HepG2 (cell line): ENCODE data around the gene JAGN1. TPM values are rescaled to one million over a fixed set of nuclear protein-coding genes. Genes with fewer than 3 reads are reported as not detected.

ENCODE experiments used
- ATAC-seq: fragments of 200-7000 bp; cut with Tn5 transposase; 3 replicates; pipeline ENCODE4 v1.9.1; 2020; ENCODE audit warnings: mild to moderate bottlenecking, moderate library complexity
- Bru-seq: library from RNA; stranded (reverse); fragments of 400-500 nt; gene quantifications from one replicate; lab custom pipeline; 2021; lab: Mats Ljungman, UMichigan
- BruChase-seq, 2 experiments: library from RNA; stranded (reverse); fragments of 400-500 nt; gene quantifications; one replicate each; lab custom pipeline; 2021; lab: Mats Ljungman, UMichigan
- BruUV-seq: library from RNA; stranded (reverse); fragments of 400-500 nt; replicated peaks from 2 replicates; lab custom pipeline; 2021; lab: Mats Ljungman, UMichigan
- CTCF ChIA-PET: fragments of 300-600 bp; formaldehyde crosslinking; extraction: SDS; loops from one replicate; lab custom pipeline; 2021; ENCODE audit warnings: low total read pairs, inconsistent platforms, low intra/inter-chr PET ratio; lab: Yijun Ruan, JAX
- POLR2A ChIA-PET: fragments of 350-600 bp; sonication (Branson Sonifier 250); formaldehyde crosslinking; loops from one replicate; lab custom pipeline; 2020; ENCODE audit warnings: antibody characterized with exemption, inconsistent platforms; lab: Yijun Ruan, JAX
- DNase-seq: peaks from one replicate; pipeline ENCODE4 v3.0.0-alpha.2; 2015; ENCODE audit warnings: low spot score
- FAIRE-seq: peaks from 3 replicates; lab custom pipeline; 2011; peaks lifted over from hg19 to GRCh38; lab: Jason Lieb, UNC
- H2AFZ ChIP-seq: one replicate; pipeline ENCODE4 v1.6.1; 2011; ENCODE audit warnings: low read length, inconsistent platforms
- H3K27ac ChIP-seq: fragments of 300-600 bp; 3 replicates; pipeline ENCODE4 v1.8.0; 2011; ENCODE audit warnings: mixed run types, mild to moderate bottlenecking, mixed read lengths, low read length, inconsistent platforms; ENCODE audit not compliant: insufficient read depth; ENCODE audit errors: extremely low read length
- H3K27me3 ChIP-seq, 2 experiments: fragments of 200-600 bp in 1 of 2; 2 replicates in 1 of 2; 3 replicates in 1 of 2; pipeline versions ENCODE4 v1.6.0 to v1.8.0; 2011; ENCODE audit warnings: low read length in 2 of 2, mild to moderate bottlenecking in 2 of 2, moderate library complexity in 2 of 2, inconsistent platforms in 1 of 2; ENCODE audit not compliant: insufficient read depth in 2 of 2, control insufficient read depth in 1 of 2
- H3K36me3 ChIP-seq, 2 experiments: fragments of 200-600 bp in 1 of 2; replicated peaks in 1 of 2; 2 replicates in 1 of 2; 3 replicates in 1 of 2; pipeline versions ENCODE4 v1.5.1 to v1.8.0; 2011; ENCODE audit warnings: low read length in 2 of 2, inconsistent platforms in 1 of 2; ENCODE audit not compliant: insufficient read depth in 2 of 2, control insufficient read depth in 1 of 2
- H3K4me1 ChIP-seq: 2 replicates; pipeline ENCODE4 v1.5.1; 2012; ENCODE audit warnings: low read length, inconsistent platforms; ENCODE audit not compliant: insufficient read depth
- H3K4me2 ChIP-seq: 2 replicates; pipeline ENCODE4 v1.6.0; 2011; ENCODE audit warnings: low read depth, low read length, inconsistent platforms
- H3K4me3 ChIP-seq, 3 experiments: fragments of 200-600 bp in 1 of 3; sonication (generic), shearing (Covaris generic) in 1 of 3; replicated peaks in 1 of 3; 2 replicates each; pipeline ENCODE4 v1.5.1; 2011 to 2016; ENCODE audit warnings: low read length in 3 of 3, inconsistent platforms in 2 of 3, low read depth in 2 of 3, mild to moderate bottlenecking in 2 of 3, control low read depth in 1 of 3, mixed read lengths in 1 of 3; ENCODE audit not compliant: insufficient read depth in 1 of 3
- H3K79me2 ChIP-seq: one replicate; pipeline ENCODE4 v1.6.1; 2011; ENCODE audit warnings: low read length, inconsistent platforms; ENCODE audit not compliant: insufficient read depth
- H3K9ac ChIP-seq: 2 replicates; pipeline ENCODE4 v1.6.0; 2011; ENCODE audit warnings: mild to moderate bottlenecking, low read depth, low read length, inconsistent platforms; ENCODE audit not compliant: insufficient read depth
- H3K9me3 ChIP-seq: 2 replicates; pipeline ENCODE4 v1.5.1; 2012; ENCODE audit warnings: mild to moderate bottlenecking, low read length
- H4K20me1 ChIP-seq: 2 replicates; pipeline ENCODE4 v1.6.0; 2011; ENCODE audit warnings: inconsistent platforms, mild to moderate bottlenecking, low read length, moderate library complexity; ENCODE audit not compliant: insufficient read depth
- ELF4 ChIP-seq: sonication (generic); formaldehyde crosslinking; IDR thresholded peaks from 2 replicates; pipeline ENCODE4 v1.5.0; 2020; ENCODE audit warnings: missing genetic modification reagents, mild to moderate bottlenecking, moderate library complexity, borderline replicate concordance
- FOXA1 ChIP-seq, 2 experiments: fragments of 450-650 bp in 1 of 2; sonication (generic) in 1 of 2; formaldehyde crosslinking in 1 of 2; IDR thresholded peaks; 2 replicates each; pipeline versions ENCODE4 v1.4.0 to v1.6.1; 2016 to 2020; ENCODE audit warnings: missing genetic modification reagents in 1 of 2
- PITX1 ChIP-seq: sonication (generic); formaldehyde crosslinking; IDR thresholded peaks from 2 replicates; pipeline ENCODE4 v1.5.1; 2020; ENCODE audit warnings: mild to moderate bottlenecking, missing genetic modification reagents
- RERE ChIP-seq: IDR thresholded peaks from 2 replicates; pipeline ENCODE4 v1.6.1; 2016; ENCODE audit warnings: low read depth, missing genetic modification reagents, missing compliant biosample characterization
- TCF12 ChIP-seq, 2 experiments: fragments of 450-650 bp in 1 of 2; sonication (generic) in 1 of 2; formaldehyde crosslinking in 1 of 2; IDR thresholded peaks; 2 replicates each; pipeline versions ENCODE4 v1.6.1 to v1.8.0; 2017 to 2022; ENCODE audit warnings: antibody characterized with exemption in 1 of 2, mild to moderate bottlenecking in 1 of 2, missing genetic modification reagents in 1 of 2, moderate library complexity in 1 of 2
- ZNF441 ChIP-seq: sonication (generic); formaldehyde crosslinking; IDR thresholded peaks from 2 replicates; pipeline ENCODE4 v1.7.0; 2021; ENCODE audit warnings: missing genetic modification reagents, borderline replicate concordance
- ZNF605 ChIP-seq: sonication (generic); formaldehyde crosslinking; IDR thresholded peaks from 2 replicates; pipeline ENCODE4 v1.8.0; 2022; ENCODE audit warnings: mild to moderate bottlenecking, missing genetic modification reagents
- ZNF619 ChIP-seq: sonication (generic); formaldehyde crosslinking; IDR thresholded peaks from 2 replicates; pipeline ENCODE4 v1.4.0; 2020; ENCODE audit warnings: mild to moderate bottlenecking, missing genetic modification reagents
- ZNF720 ChIP-seq: sonication (generic); formaldehyde crosslinking; IDR thresholded peaks from 2 replicates; pipeline ENCODE4 v1.4.0; 2020; ENCODE audit warnings: missing genetic modification reagents
- WGBS: methylation state at CpG from one replicate; pipeline ENCODE4 v1.1.6; 2017; ENCODE audit warnings: low lambda C conversion rate; 5-methylcytosine and 5-hydroxymethylcytosine counted together
- in situ Hi-C: cut with HindIII; loops from 2 replicates; pipeline ENCODE4 v1.10.0; 2017; ENCODE audit warnings: low pct_unique_long_range_greater_than_20kb; ENCODE audit not compliant: extremely low pct_ligation_motif_present
- intact Hi-C: fragments of 100-400 bp; cut with micrococcal nuclease; formaldehyde crosslinking; loops from one replicate; pipeline ENCODE4 v1.10.0; 2022; ENCODE audit not compliant: unreplicated experiment
- long read RNA-seq, 2 experiments: library from RNA in 1 of 2; library from polyadenylated mRNA in 1 of 2; stranded (forward) in 1 of 2; unstranded in 1 of 2; transcript quantifications; one replicate each; pipeline ENCODE4 v2.0.0, GENCODE V29; 2019 to 2022
- polyA minus RNA-seq, 3 experiments: library from RNA; depleted of rRNA, polyadenylated mRNA; stranded (reverse); fragments of >200 nt; gene quantifications; 2 replicates each; pipeline ENCODE4 v1.2.3, GENCODE V29; 2011; ENCODE audit warnings: low replicate concordance in 1 of 3
- polyA plus RNA-seq, 8 experiments: library from polyadenylated mRNA; depleted of rRNA in 3 of 8; stranded (reverse) in 7 of 8; unstranded in 1 of 8; fragments of >200 nt; fragmentation: Illumina TruSeq in 4 of 8; extraction: Trizol in 4 of 8; gene quantifications; 2 replicates each; pipeline versions ENCODE4 v1.2.1 to v1.2.3, GENCODE V29; 2011 to 2016; ENCODE audit warnings: low read depth in 4 of 8, missing spikeins in 1 of 8, mixed read lengths in 1 of 8; ENCODE audit not compliant: insufficient read depth in 1 of 8
- total RNA-seq, 5 experiments: library from RNA; depleted of rRNA; stranded (reverse); fragments of >200 nt; fragmentation: Illumina TruSeq; extraction: Trizol; gene quantifications; 2 replicates each; pipeline ENCODE4 v1.2.3, GENCODE V29; 2016; ENCODE audit warnings: low read depth in 1 of 5
- TF ChIP-seq, protein P1 (sequence below): sonication (generic); formaldehyde crosslinking; IDR thresholded peaks from 2 replicates; pipeline ENCODE4 v1.5.0; 2020; ENCODE audit warnings: missing genetic modification reagents, mild to moderate bottlenecking, borderline replicate concordance

JAGN1 gene
- total RNA-seq (2016; rRNA removed; fragmentation: Illumina TruSeq; extraction: Trizol) (40.9 and 50.9 TPM in 2 replicates), polyA plus RNA-seq (2011; rRNA removed) (49.9 and 59.1 TPM in 2 replicates), polyA minus RNA-seq (2011; rRNA and poly(A)+ RNA removed; ENCODE audit: low replicate concordance) (106 and 114 TPM in 2 replicates), Bru-seq, nascent RNA (percentile 95 among the genes with signal in this experiment), BruChase-seq, experiment 1, labeled RNA remaining after a 6-hour chase (percentile 92 among the genes with signal in this experiment), BruChase-seq, experiment 2, labeled RNA remaining after a 2-hour chase (percentile 94 among the genes with signal in this experiment)
- total RNA-seq (2016; cell fraction: cytosol; rRNA removed; fragmentation: Illumina TruSeq; extraction: Trizol; ENCODE audit: low read depth), result 30.5 and 31.6 TPM in 2 replicates
- total RNA-seq (2016; cell fraction: insoluble cytoplasmic fraction; rRNA removed; fragmentation: Illumina TruSeq; extraction: Trizol), result 39.2 and 48.3 TPM in 2 replicates
- 58.9 and 62.5 TPM in 2 replicates for total RNA-seq (2016; cell fraction: membrane; rRNA removed; fragmentation: Illumina TruSeq; extraction: Trizol)
- 26.1 and 35.8 TPM in 2 replicates for total RNA-seq (2016; cell fraction: nucleus; rRNA removed; fragmentation: Illumina TruSeq; extraction: Trizol)
- 62.8 and 77.2 TPM in 2 replicates for polyA plus RNA-seq (2011; cell fraction: cytosol; rRNA removed)
- 15.6 and 21.2 TPM in 2 replicates for polyA plus RNA-seq (2011; cell fraction: nucleus; rRNA removed)
- 51.5 and 51.6 TPM in 2 replicates for polyA plus RNA-seq (2012)
- 34.8 and 36.6 TPM in 2 replicates for polyA plus RNA-seq (2016; cell fraction: cytosol; fragmentation: Illumina TruSeq; extraction: Trizol; ENCODE audit: low read depth)
- 49.7 and 50.5 TPM in 2 replicates for polyA plus RNA-seq (2016; cell fraction: insoluble cytoplasmic fraction; fragmentation: Illumina TruSeq; extraction: Trizol; ENCODE audit: low read depth)
- polyA plus RNA-seq (2016; cell fraction: membrane; fragmentation: Illumina TruSeq; extraction: Trizol; ENCODE audit: low read depth), result 63.1 and 68.7 TPM in 2 replicates
- polyA plus RNA-seq (2016; cell fraction: nucleus; fragmentation: Illumina TruSeq; extraction: Trizol; ENCODE audit: insufficient read depth, low read depth), result 55.7 and 65.1 TPM in 2 replicates
- 28.1 and 40.9 TPM in 2 replicates for polyA minus RNA-seq (2011; cell fraction: cytosol; rRNA and poly(A)+ RNA removed)
- 16.2 and 24.0 TPM in 2 replicates for polyA minus RNA-seq (2011; cell fraction: nucleus; rRNA and poly(A)+ RNA removed)
- long read RNA-seq, experiment 1, transcript JAGN1-201 (2 exons, 1,675 nt), result major isoform, 116 of 122 reads
- long read RNA-seq, experiment 1, partial matches to known transcripts, result 0 of 122 reads
- long read RNA-seq, experiment 1, other reads (novel, unspliced or antisense), result 5 of 122 reads
- long read RNA-seq, experiment 2, transcript JAGN1-201 (2 exons, 1,675 nt), result major isoform, 251 of 273 reads
- long read RNA-seq, experiment 2, partial matches to known transcripts, result 19 of 273 reads
- long read RNA-seq, experiment 2, other reads (novel, unspliced or antisense), result 3 of 273 reads

DNA sequence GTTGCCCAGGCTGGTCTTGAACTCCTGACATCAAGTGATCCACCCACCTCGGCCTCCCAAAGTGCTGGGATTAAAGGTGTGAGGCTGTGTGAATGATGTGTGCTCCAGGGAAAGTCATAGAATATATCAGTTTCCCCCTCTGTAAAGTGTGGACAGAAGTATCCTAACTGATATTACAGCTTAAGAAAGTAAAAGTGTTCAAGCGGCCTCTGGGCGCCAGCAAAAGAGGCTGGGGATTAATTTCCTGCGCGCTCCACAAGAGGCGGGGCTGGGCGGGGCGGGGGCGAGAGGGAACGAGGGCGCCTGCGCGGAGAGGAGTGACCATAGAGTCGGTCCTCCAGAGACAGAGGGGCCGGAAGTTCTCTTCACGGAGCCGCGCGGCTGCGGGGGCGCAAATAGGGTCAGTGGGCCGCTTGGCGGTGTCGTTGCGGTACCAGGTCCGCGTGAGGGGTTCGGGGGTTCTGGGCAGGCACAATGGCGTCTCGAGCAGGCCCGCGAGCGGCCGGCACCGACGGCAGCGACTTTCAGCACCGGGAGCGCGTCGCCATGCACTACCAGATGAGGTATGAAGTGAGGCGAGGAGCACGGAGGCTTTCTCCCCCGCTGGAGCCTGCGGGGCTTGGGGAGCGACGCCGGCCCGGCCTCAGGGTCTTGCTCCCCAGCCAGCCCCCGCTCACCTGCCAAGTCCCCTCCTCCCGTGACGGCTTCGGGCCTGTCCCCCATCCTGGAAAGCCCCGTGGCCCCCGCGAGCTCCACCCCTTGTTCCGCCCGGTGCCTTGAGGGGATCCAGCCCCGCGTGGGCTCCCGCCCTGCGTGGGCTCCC is at the start of gene JAGN1:
TSS of gene JAGN1 (plus strand) at position 362 of the 823 bp plus-strand sequence. CDS start at position 475, 113 bp downstream.
- no peaks in the 10 kb centered on the region for H3K9me3 ChIP-seq
- peak within 1 kb of the TSS; percentile 98 for H3K9ac ChIP-seq
- ATAC-seq (peak; percentile 85), DNase-seq (peak; percentile 77), FAIRE-seq (no peak)
- H3K4me3 ChIP-seq, result peak within 1 kb of the TSS; percentile 85 to 99 (median 98)
- peaks cover 50% of the 10 kb centered on the region for H3K4me1 ChIP-seq
- in situ Hi-C loops (no loop called here), intact Hi-C loops (loop anchor here (1.0 kb wide), 1 partner anchor 28 kb away; no protein-coding TSS in a partner anchor)
- CTCF ChIA-PET, result no interaction called here
- H4K20me1 ChIP-seq, result no peaks in the 10 kb centered on the region
- no peak within 1 kb of the TSS for H2AFZ ChIP-seq
- no peaks in the 10 kb centered on the region; a peak in 1 of 5 replicates for H3K27me3 ChIP-seq
- POLR2A ChIA-PET, result interaction anchor here (0.8 to 3.8 kb wide), 12 partner anchors 7 to 98 kb away, joined by 3 to 36 read pairs (median 6); partner anchors contain the start of genes ARPC4, CIDEC, CRELD1 and IL17RC
- peak within 1 kb of the TSS; percentile 92 for H3K27ac ChIP-seq
- under 1% methylated on average over 42 of the region's 62 CpGs for WGBS
- H3K36me3 ChIP-seq, result peaks cover 3 to 9% of the 10 kb centered on the region in 2 experiments; a peak in 4 of 5 replicates
- peaks cover 26% of the 10 kb centered on the region for H3K79me2 ChIP-seq
- peak within 1 kb of the TSS; percentile 76 for H3K4me2 ChIP-seq
- TSS peak; percentile 77 for BruUV-seq
- TF ChIP-seq ELF4 (no peak), TCF12 (IDR thresholded peaks at IDR 0.05) (no peak), TCF12 (CRISPR knock-in tag; IDR thresholded peaks at IDR 0.05) (peak; percentile 80; the same call in 1 of the 2 replicates), ZNF720 (CRISPR knock-in tag) (no peak), ZNF441 (CRISPR knock-in tag) (peak; percentile 60; the same call in 1 of the 2 replicates), ZNF605 (CRISPR knock-in tag) (peak; percentile 81), FOXA1 (IDR thresholded peaks at IDR 0.05) (no peak), FOXA1 (CRISPR knock-in tag; IDR thresholded peaks at IDR 0.05) (no peak), ZNF619 (CRISPR knock-in tag) (peak; percentile 89), PITX1 (CRISPR knock-in tag) (peak; percentile 69; the same call in 1 of the 2 replicates), RERE (CRISPR knock-in tag) (no peak)
- TF ChIP-seq, protein P1, sequence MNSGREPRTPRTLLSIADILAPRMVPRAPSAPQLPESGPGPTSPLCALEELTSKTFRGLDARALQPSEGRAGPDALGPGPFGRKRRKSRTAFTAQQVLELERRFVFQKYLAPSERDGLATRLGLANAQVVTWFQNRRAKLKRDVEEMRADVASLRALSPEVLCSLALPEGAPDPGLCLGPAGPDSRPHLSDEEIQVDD (CRISPR knock-in tag), result peak; percentile 82
